ENCODE data around the gene NEDD1.

The NEDD1 gene

DNA sequence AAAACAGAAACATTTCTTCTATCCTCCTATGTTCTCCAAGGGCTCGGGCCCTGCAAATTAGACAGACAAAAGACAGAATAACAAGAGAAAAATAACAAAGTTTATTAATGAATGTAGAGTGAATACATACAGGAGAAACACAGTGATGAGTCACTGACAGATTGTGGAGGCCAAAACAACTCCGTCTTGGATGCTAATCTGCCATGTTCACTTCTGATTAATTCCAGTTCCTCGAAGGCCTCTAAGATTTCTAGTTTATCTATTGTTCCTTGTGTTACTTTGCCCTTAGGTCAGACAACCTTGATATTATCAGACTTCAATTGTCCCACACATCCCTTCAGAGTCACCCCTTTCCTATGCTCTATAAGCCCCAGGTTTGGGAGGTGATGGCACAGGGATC is 26.8 kb upstream of the NEDD1 start:
- Histone ChIP-seq H3K4me1 (ENCODE audit: insufficient read depth, low read length, severe bottlenecking) (no peaks in the 10 kb centered on the region), H3K79me2 (ENCODE audit: insufficient read depth, low read length) (no peaks in the 10 kb centered on the region), H3K36me3 (ENCODE audit: insufficient read depth, low read length) (no peaks in the 10 kb centered on the region), H3K9me3 (ENCODE audit: low read length) (no peaks in the 10 kb centered on the region), H3K4me2 (ENCODE audit: low read length) (no peak overlapping the region), H3K9ac (ENCODE audit: low read length) (no peak overlapping the region), H3K9me2 (ENCODE audit: low read depth, low read length) (no peaks in the 10 kb centered on the region), H2AFZ (ENCODE audit: low read length) (no peak overlapping the region), H4K20me1 (ENCODE audit: insufficient read depth, low read length) (no peaks in the 10 kb centered on the region), H3F3A (ENCODE audit: insufficient read depth, low read length) (no peaks in the 10 kb centered on the region), H3K27me3 (ENCODE audit: insufficient read depth, low read length) (no peaks in the 10 kb centered on the region), H3K27ac (ENCODE audit: low read depth, low read length, poor library complexity, severe bottlenecking) (no peak overlapping the region), H3K4me3 (ENCODE audit: low read depth, low read length, poor library complexity, severe bottlenecking) (no peak overlapping the region)
- TF ChIP-seq EZH2 (IDR thresholded peaks at IDR 0.05; ENCODE audit: borderline replicate concordance, low read length) = no peak

DNA sequence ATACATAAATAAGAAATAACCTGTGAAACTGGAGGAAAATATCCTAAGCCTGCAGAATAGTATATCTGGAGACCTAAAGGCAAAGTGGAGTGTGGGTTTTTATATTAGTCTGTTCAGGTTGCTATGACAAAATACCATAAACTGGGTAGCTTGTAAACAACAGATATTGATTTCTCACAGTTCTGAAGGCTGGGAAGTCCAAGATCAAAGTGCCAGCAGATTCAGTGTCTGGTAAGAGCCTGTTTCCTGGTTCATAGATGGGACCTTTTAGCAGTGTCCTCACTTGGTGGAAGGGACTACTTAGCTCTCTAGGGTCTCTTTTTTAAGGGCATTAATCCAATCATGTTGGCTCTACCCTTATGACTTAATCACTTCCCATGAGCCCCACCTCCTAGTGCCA is 25.4 kb upstream of the NEDD1 start:
- Histone ChIP-seq H3K9ac (ENCODE audit: low read length) (no peak overlapping the region), H3K9me2 (ENCODE audit: low read depth, low read length) (no peaks in the 10 kb centered on the region), H3K27me3 (ENCODE audit: insufficient read depth, low read length) (no peaks in the 10 kb centered on the region), H2AFZ (ENCODE audit: low read length) (no peak overlapping the region), H3K79me2 (ENCODE audit: insufficient read depth, low read length) (no peaks in the 10 kb centered on the region), H3F3A (ENCODE audit: insufficient read depth, low read length) (no peaks in the 10 kb centered on the region), H3K27ac (ENCODE audit: low read depth, low read length, poor library complexity, severe bottlenecking) (no peak overlapping the region), H4K20me1 (ENCODE audit: insufficient read depth, low read length) (no peaks in the 10 kb centered on the region), H3K36me3 (ENCODE audit: insufficient read depth, low read length) (no peaks in the 10 kb centered on the region), H3K4me1 (ENCODE audit: insufficient read depth, low read length, severe bottlenecking) (no peaks in the 10 kb centered on the region), H3K9me3 (ENCODE audit: low read length) (no peaks in the 10 kb centered on the region), H3K4me2 (ENCODE audit: low read length) (no peak overlapping the region), H3K4me3 (ENCODE audit: low read depth, low read length, poor library complexity, severe bottlenecking) (no peak overlapping the region)
- TF ChIP-seq CTCF (IDR thresholded peaks at IDR 0.05; ENCODE audit: low read length) = no peak
- TF ChIP-seq EZH2 (IDR thresholded peaks at IDR 0.05; ENCODE audit: borderline replicate concordance, low read length) = no peak

DNA sequence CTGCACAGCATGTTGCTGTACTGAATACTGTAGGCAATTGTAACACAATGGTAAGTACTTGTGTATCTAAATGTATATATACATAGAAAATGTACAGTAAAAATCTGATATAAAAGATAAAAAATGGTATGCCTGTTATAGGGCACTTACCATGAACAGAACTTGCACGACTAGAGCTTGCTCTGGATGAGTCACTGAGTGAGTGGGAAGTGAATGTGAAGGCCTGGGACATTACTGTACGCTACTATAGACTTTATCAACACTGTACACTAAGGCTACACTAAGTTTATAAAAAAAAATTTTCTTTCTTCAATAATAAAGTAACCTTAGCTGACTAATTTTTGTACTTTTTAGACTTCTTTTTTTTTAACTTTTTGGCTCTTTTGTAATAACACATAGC is 24.2 kb upstream of the NEDD1 start:
- Histone ChIP-seq H3K4me3 (ENCODE audit: low read depth, low read length, poor library complexity, severe bottlenecking) (no peak overlapping the region), H3K27me3 (ENCODE audit: insufficient read depth, low read length) (no peaks in the 10 kb centered on the region), H3K9me2 (ENCODE audit: low read depth, low read length) (no peaks in the 10 kb centered on the region), H3K4me2 (ENCODE audit: low read length) (no peak overlapping the region), H4K20me1 (ENCODE audit: insufficient read depth, low read length) (no peaks in the 10 kb centered on the region), H3K9me3 (ENCODE audit: low read length) (no peaks in the 10 kb centered on the region), H3K9ac (ENCODE audit: low read length) (no peak overlapping the region), H3K27ac (ENCODE audit: low read depth, low read length, poor library complexity, severe bottlenecking) (no peak overlapping the region), H3F3A (ENCODE audit: insufficient read depth, low read length) (no peaks in the 10 kb centered on the region), H3K79me2 (ENCODE audit: insufficient read depth, low read length) (no peaks in the 10 kb centered on the region), H3K4me1 (ENCODE audit: insufficient read depth, low read length, severe bottlenecking) (no peaks in the 10 kb centered on the region), H2AFZ (ENCODE audit: low read length) (no peak overlapping the region), H3K36me3 (ENCODE audit: insufficient read depth, low read length) (no peaks in the 10 kb centered on the region)
- TF ChIP-seq EZH2 (IDR thresholded peaks at IDR 0.05; ENCODE audit: borderline replicate concordance, low read length) (no peak), CTCF (IDR thresholded peaks at IDR 0.05; ENCODE audit: low read length) (no peak)

DNA sequence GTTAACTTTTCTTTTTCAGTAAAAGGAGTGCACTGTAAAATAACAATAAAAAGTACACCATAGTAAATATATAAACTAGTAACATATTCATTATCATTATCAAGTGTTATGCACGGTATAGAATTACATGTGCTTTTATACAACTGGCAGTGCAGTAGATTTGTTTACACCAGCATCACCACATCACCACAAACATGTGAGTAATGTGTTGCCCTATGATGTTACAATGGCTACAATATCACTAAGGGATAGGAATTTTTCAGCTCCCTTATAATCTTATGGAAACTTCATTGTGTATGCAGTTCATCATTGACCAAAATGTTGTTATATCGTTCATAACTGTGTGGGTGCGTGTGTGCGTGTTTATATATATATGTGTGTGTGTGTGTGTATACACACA is 23.5 kb upstream of the NEDD1 start:
- Histone ChIP-seq H3K9me3 (ENCODE audit: low read length) (no peaks in the 10 kb centered on the region), H3K36me3 (ENCODE audit: insufficient read depth, low read length) (no peaks in the 10 kb centered on the region), H3F3A (ENCODE audit: insufficient read depth, low read length) (no peaks in the 10 kb centered on the region), H3K9me2 (ENCODE audit: low read depth, low read length) (no peaks in the 10 kb centered on the region), H3K27ac (ENCODE audit: low read depth, low read length, poor library complexity, severe bottlenecking) (no peak overlapping the region), H3K9ac (ENCODE audit: low read length) (no peak overlapping the region), H3K4me1 (ENCODE audit: insufficient read depth, low read length, severe bottlenecking) (no peaks in the 10 kb centered on the region), H2AFZ (ENCODE audit: low read length) (no peak overlapping the region), H4K20me1 (ENCODE audit: insufficient read depth, low read length) (no peaks in the 10 kb centered on the region), H3K4me2 (ENCODE audit: low read length) (no peak overlapping the region), H3K4me3 (ENCODE audit: low read depth, low read length, poor library complexity, severe bottlenecking) (no peak overlapping the region), H3K27me3 (ENCODE audit: insufficient read depth, low read length) (no peaks in the 10 kb centered on the region), H3K79me2 (ENCODE audit: insufficient read depth, low read length) (no peaks in the 10 kb centered on the region)
- TF ChIP-seq EZH2 (IDR thresholded peaks at IDR 0.05; ENCODE audit: borderline replicate concordance, low read length) = no peak
- TF ChIP-seq CTCF (IDR thresholded peaks at IDR 0.05; ENCODE audit: low read length) = no peak

Data from OCI-LY1 (cell line).